Kidney epithelial cell (primary cell): ENCODE measurements around the gene DPP4. TPM values are rescaled to one million over a fixed set of nuclear protein-coding genes. Genes with fewer than 3 reads are reported as not detected.

Source experiments
- DNase-seq: peaks from one replicate; pipeline ENCODE4 v3.0.0-alpha.2; 2010; ENCODE audit warnings: low read depth
- H3K27me3 ChIP-seq: 2 replicates; pipeline ENCODE4 v1.6.0; 2011; ENCODE audit warnings: low read length; ENCODE audit not compliant: control insufficient read depth, insufficient read depth
- H3K36me3 ChIP-seq: 2 replicates; pipeline ENCODE4 v1.5.1; 2011; ENCODE audit warnings: low read length; ENCODE audit not compliant: control insufficient read depth, insufficient read depth
- H3K4me3 ChIP-seq: 2 replicates; pipeline ENCODE4 v1.5.1; 2011; ENCODE audit warnings: low read depth, mild to moderate bottlenecking, control low read depth, low read length
- total RNA-seq: library from RNA; depleted of rRNA; stranded (reverse); fragments of >200 nt; gene quantifications from 2 replicates; pipeline ENCODE4 v1.2.3, GENCODE V29; 2015
- TF ChIP-seq, protein P1 (sequence below): IDR thresholded peaks from 2 replicates; pipeline ENCODE4 v1.5.1; 2011; ENCODE audit warnings: mild to moderate bottlenecking, moderate library complexity, low read length, control low read depth, inconsistent platforms; ENCODE audit not compliant: insufficient read depth, poor library complexity, severe bottlenecking

DPP4 gene
- total RNA-seq, 1 donor from 2014 or later, result 61.6 TPM

DNA sequence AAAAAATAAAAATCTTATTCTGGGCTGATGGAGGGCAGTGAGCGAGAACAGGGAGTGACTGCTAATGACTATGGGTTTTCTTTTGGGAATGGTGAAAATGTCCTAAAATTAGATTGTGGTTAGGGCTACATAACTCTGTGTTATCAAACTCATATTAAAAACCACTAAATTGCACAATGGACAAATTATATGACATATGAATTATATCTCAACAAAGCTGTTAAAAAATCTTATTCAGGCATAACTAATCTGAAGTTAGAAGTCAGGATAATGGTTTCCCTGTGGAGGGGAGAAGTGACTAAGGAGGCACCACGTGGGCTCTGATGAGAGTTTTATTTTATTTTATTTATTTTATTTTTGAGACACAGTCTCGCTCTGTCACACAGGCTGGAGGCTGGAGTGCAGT lies 32.1 kb upstream of the DPP4 start:
- Histone ChIP-seq H3K27me3 (no peaks in the 10 kb centered on the region), H3K4me3 (no peak overlapping the region), H3K36me3 (no peaks in the 10 kb centered on the region)
- TF ChIP-seq, protein P1, sequence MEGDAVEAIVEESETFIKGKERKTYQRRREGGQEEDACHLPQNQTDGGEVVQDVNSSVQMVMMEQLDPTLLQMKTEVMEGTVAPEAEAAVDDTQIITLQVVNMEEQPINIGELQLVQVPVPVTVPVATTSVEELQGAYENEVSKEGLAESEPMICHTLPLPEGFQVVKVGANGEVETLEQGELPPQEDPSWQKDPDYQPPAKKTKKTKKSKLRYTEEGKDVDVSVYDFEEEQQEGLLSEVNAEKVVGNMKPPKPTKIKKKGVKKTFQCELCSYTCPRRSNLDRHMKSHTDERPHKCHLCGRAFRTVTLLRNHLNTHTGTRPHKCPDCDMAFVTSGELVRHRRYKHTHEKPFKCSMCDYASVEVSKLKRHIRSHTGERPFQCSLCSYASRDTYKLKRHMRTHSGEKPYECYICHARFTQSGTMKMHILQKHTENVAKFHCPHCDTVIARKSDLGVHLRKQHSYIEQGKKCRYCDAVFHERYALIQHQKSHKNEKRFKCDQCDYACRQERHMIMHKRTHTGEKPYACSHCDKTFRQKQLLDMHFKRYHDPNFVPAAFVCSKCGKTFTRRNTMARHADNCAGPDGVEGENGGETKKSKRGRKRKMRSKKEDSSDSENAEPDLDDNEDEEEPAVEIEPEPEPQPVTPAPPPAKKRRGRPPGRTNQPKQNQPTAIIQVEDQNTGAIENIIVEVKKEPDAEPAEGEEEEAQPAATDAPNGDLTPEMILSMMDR, result no peak
- no peak for DNase-seq

DNA sequence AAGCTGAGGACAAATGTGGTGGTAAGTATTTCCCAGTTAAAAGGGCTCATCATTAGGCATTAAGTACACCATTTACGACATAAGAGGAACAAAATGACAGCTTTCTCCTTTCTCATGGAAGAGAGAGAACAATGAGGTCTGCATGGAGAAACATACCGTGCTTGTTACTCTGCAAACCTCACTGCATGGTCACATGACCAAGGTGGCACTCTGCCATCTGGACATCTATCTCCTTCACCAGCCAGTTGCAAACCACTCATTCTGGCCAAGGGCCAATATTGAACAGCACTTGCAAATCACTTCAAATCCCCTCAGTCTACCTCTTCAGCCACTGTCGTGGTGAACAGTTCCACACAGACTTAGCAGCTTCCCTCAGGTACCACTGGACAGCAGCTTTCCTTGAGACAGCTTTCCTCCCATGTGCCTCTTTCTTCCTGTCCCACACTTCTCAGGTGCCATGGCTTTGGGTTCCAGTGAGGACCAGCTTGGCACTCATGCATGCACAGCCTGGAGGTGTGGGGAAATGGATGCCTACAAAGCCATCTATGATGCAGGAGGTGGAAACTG lies 29.5 kb upstream of the DPP4 start:
- DNase-seq, result no peak
- TF ChIP-seq, protein P1, result no peak
- H3K4me3 ChIP-seq, result no peak overlapping the region
- no peaks in the 10 kb centered on the region for H3K36me3 ChIP-seq
- H3K27me3 ChIP-seq, result no peaks in the 10 kb centered on the region

DNA sequence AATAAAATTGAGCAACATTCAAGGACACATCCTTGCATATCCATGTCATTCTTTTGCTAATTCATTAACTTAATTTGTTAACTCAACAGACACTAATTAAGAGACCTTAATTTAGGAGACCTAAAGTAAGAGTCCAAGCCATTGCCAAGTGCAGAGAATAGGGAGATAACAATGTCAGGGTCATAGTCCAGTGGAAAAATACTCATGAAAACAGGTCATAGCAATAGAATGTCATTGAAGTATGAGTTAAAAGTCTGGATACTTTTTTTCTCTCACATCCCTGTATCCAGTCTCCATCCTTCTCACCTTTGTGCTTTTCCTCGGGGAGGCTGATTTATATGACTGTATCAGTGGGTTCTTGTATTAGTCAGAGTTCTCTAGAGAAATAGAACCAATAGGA lies 26.6 kb upstream of the DPP4 start:
- Histone ChIP-seq H3K27me3 (no peaks in the 10 kb centered on the region), H3K36me3 (no peaks in the 10 kb centered on the region), H3K4me3 (no peak overlapping the region)
- no peak for DNase-seq
- TF ChIP-seq, protein P1, result no peak

DNA sequence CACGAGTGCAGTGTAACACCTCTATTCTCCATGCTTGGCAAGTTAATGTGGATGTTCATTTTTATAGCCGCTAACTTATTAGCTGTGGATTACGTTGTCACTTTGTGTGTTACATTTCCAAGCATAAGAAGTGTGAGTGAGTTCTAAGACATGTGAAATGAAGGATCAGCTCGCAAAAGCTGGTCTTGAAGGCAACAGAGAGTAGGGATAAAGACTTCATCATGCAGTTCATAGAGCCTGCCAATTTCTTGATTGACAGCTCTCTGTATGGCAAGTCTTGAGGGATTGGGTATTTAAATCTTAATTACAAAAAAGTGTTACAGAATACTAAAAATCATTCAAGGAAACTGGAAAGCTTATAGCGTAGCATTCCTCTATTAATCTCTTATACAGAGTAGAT lies 25.8 kb upstream of the DPP4 start:
- Histone ChIP-seq H3K4me3 (no peak overlapping the region), H3K27me3 (no peaks in the 10 kb centered on the region), H3K36me3 (no peaks in the 10 kb centered on the region)
- DNase-seq, result no peak
- TF ChIP-seq, protein P1, result no peak

DNA sequence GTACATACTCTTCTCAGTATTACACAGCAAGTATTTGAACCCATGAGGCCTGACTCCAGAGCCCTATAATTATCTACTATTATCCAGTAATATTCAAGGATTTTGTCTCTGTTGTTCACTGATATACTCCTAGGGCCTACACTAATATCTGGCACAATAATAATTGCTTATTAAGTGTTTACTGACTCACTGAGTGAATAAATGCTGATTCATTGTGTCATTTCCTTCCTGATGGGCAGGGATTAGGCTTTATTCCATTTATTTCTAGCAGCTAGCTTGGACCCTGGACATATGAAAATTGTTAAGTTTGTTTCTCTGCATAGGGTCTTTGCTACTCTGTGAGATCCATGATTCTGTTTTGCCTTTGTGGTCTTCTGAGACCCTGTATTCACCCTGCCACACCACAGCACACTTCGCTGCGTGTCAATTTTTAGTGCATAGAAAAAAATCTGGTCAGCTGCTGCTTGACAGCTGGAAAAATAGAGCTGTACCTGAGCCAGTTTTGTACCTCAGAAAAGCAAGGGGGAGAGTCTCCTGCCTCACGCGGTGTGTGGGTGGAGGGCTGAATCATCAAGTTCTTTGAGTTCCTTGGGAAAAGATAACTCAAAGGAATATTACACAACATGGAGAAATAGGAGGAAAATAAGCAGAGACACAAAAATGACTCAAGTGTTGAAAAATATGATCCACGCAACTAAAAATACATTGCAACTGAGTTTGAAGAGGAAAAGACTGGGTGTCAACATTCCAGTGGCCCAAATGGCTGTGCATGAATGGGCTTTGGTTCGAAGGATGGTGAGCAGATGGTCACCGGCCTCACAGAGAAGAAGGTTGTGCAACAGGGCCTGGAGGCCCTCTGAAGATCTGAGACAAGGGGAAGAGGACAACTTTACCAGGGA lies 18.9 kb upstream of the DPP4 start:
- Histone ChIP-seq H3K36me3 (no peaks in the 10 kb centered on the region), H3K27me3 (no peaks in the 10 kb centered on the region), H3K4me3 (no peak overlapping the region)
- TF ChIP-seq, protein P1, result no peak
- DNase-seq, result peak; percentile 80
